Spleen (tissue), 7 donors: ENCODE measurements around the gene ZNF236.

Experiments
- POLR2AphosphoS5 ChIP-seq, 3 donors: sonication (generic); formaldehyde crosslinking; IDR thresholded peaks; one replicate each; pipeline ENCODE4 v1.5.1; 2017; ENCODE audit warnings: antibody characterized with exemption in 3 of 3
- TF ChIP-seq, protein P1 (sequence below), 11 experiments: fragments of 200-600 bp in 7 of 11; fragments of 450-650 bp in 4 of 11; sonication (generic) in 4 of 11; IDR thresholded peaks in 8 of 11; conservative IDR thresholded peaks in 3 of 11; 1 replicate in 7 of 11; 2 replicates in 4 of 11; pipeline versions ENCODE4 v1.4.0 to v1.8.0; 2016 to 2021; ENCODE audit warnings: antibody characterized with exemption in 11 of 11, inconsistent platforms in 4 of 11, mild to moderate bottlenecking in 1 of 11
- donor health status: DM: no; HTN: no; CAD: no; lungs with moderate emphysema.
- donor health status: DM: no; HTN: no; CAD: no.
- donor health status: DM: no; HTN: no; CAD: no.

GRCh38 chr18:76986406-76986805 is 164.0 kb downstream of the ZNF236 start:
- no peak for TF ChIP-seq POLR2AphosphoS5 (IDR thresholded peaks at IDR 0.05)
- TF ChIP-seq, protein P1, sequence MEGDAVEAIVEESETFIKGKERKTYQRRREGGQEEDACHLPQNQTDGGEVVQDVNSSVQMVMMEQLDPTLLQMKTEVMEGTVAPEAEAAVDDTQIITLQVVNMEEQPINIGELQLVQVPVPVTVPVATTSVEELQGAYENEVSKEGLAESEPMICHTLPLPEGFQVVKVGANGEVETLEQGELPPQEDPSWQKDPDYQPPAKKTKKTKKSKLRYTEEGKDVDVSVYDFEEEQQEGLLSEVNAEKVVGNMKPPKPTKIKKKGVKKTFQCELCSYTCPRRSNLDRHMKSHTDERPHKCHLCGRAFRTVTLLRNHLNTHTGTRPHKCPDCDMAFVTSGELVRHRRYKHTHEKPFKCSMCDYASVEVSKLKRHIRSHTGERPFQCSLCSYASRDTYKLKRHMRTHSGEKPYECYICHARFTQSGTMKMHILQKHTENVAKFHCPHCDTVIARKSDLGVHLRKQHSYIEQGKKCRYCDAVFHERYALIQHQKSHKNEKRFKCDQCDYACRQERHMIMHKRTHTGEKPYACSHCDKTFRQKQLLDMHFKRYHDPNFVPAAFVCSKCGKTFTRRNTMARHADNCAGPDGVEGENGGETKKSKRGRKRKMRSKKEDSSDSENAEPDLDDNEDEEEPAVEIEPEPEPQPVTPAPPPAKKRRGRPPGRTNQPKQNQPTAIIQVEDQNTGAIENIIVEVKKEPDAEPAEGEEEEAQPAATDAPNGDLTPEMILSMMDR (IDR thresholded peaks at IDR 0.05 in 8 of 11, conservative IDR thresholded peaks at IDR 0.05 in 3 of 11), result no peak
